ENCODE data around the gene NT5M. TPM values are rescaled to one million over a fixed set of nuclear protein-coding genes. Genes with fewer than 3 reads are reported as not detected.

Gene NT5M
- total RNA-seq, 1 experiment from 2014 or later, result 10.2 TPM

DNA sequence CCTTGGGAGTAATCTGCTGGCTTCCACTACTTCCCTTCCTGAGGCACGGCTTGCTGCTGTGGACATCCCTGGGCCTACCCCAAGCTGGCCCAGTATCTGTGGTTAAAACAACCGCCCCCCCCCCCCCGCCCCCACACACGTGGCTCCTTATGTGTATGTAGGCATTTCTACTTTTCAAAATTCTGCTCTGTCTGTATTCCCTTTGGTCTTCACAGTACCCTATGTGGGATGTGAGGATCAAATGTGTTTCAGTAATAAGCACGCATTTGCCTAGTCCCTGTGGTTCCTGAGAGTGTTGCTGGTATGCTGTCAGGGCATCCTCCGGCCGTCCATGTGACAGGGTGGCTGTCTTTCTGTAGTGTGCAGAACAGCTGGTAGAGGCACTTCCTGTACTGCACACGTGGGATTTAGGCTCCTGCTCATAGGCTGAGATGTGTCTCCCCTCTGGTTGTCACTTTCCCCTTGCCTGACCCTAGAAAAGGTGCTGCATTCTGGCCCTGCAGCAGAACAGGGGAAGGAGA lies 2.2 kb downstream of the NT5M start:
- Histone ChIP-seq H3K9me2 (ENCODE audit: insufficient read depth) (no peaks in the 10 kb centered on the region), H3K4me3 (replicated peaks in 1 of 2; ENCODE audit: low read depth in 1 of 2, low read length in 2 of 2) (no peak overlapping the region), H3K4me1 (ENCODE audit: control insufficient read depth in 1 of 2, insufficient read depth in 2 of 2, low read length in 2 of 2) (peaks cover 5 to 22% of the 10 kb centered on the region in 2 experiments), H2AFZ (ENCODE audit: low read depth, low read length, poor library complexity, severe bottlenecking) (no peak overlapping the region), H3K36me3 (ENCODE audit: control insufficient read depth in 1 of 2, insufficient read depth in 2 of 2, low read length in 2 of 2) (no peaks in the 10 kb centered on the region), H3K27me3 (ENCODE audit: insufficient read depth, low read length) (no peaks in the 10 kb centered on the region), H4K20me1 (ENCODE audit: insufficient read depth) (no peaks in the 10 kb centered on the region), H3K27ac (ENCODE audit: low read depth, low read length) (no peak overlapping the region), H3K9ac (ENCODE audit: low read length) (no peak overlapping the region), H3K4me2 (ENCODE audit: low read length) (no peak overlapping the region), H3K9me3 (ENCODE audit: control insufficient read depth in 1 of 2, insufficient read depth in 1 of 2, low read depth in 1 of 2, low read length in 2 of 2) (no peaks in the 10 kb centered on the region), H3K79me2 (ENCODE audit: insufficient read depth, low read length) (peaks cover 7% of the 10 kb centered on the region; the same call in 1 of the 2 replicates)
- no peak for ATAC-seq
- POLR2A ChIA-PET, result no interaction called here
- intact Hi-C loops (cut with micrococcal nuclease), result no loop called here
- RAD21 ChIA-PET (ENCODE audit: low non-redundant PET in 1 of 2, low total read pairs in 2 of 2, uncharacterized antibody in 2 of 2, unreplicated experiment in 2 of 2), result no interaction called here
- no peak for DNase-seq (ENCODE audit: low read depth, low spot score)
- CTCF ChIA-PET, result no interaction called here
- no TSS peak for BruUV-seq (replicated peaks)
- TF ChIP-seq, protein P1, sequence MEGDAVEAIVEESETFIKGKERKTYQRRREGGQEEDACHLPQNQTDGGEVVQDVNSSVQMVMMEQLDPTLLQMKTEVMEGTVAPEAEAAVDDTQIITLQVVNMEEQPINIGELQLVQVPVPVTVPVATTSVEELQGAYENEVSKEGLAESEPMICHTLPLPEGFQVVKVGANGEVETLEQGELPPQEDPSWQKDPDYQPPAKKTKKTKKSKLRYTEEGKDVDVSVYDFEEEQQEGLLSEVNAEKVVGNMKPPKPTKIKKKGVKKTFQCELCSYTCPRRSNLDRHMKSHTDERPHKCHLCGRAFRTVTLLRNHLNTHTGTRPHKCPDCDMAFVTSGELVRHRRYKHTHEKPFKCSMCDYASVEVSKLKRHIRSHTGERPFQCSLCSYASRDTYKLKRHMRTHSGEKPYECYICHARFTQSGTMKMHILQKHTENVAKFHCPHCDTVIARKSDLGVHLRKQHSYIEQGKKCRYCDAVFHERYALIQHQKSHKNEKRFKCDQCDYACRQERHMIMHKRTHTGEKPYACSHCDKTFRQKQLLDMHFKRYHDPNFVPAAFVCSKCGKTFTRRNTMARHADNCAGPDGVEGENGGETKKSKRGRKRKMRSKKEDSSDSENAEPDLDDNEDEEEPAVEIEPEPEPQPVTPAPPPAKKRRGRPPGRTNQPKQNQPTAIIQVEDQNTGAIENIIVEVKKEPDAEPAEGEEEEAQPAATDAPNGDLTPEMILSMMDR (IDR thresholded peaks at IDR 0.05 in 2 of 3, conservative IDR thresholded peaks at IDR 0.05 in 1 of 3; ENCODE audit: borderline replicate concordance in 1 of 3, insufficient read depth in 1 of 3, low read depth in 2 of 3, low read length in 2 of 3), result no peak
- no peak for TF ChIP-seq ZFX (IDR thresholded peaks at IDR 0.05)
- no peak for TF ChIP-seq POLR2AphosphoS5 (IDR thresholded peaks at IDR 0.05; ENCODE audit: low read depth, low read length)
- TF ChIP-seq SP1 (IDR thresholded peaks at IDR 0.05; ENCODE audit: low read depth), result no peak
- TF ChIP-seq, protein P2, sequence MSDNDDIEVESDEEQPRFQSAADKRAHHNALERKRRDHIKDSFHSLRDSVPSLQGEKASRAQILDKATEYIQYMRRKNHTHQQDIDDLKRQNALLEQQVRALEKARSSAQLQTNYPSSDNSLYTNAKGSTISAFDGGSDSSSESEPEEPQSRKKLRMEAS (IDR thresholded peaks at IDR 0.05), result no peak
- TF ChIP-seq CEBPB (IDR thresholded peaks at IDR 0.05; ENCODE audit: low read depth), result no peak

GRCh38 chr17:17309356-17309755 lies 6.2 kb downstream of the NT5M start:
- no peaks in the 10 kb centered on the region for H3K79me2 ChIP-seq (ENCODE audit: insufficient read depth, low read length)
- H3K4me3 ChIP-seq (replicated peaks in 1 of 2; ENCODE audit: low read depth in 1 of 2, low read length in 2 of 2), result no peak overlapping the region
- H3K9ac ChIP-seq (ENCODE audit: low read length), result no peak overlapping the region
- H3K9me3 ChIP-seq (ENCODE audit: control insufficient read depth in 1 of 2, insufficient read depth in 1 of 2, low read depth in 1 of 2, low read length in 2 of 2), result no peaks in the 10 kb centered on the region
- RAD21 ChIA-PET (ENCODE audit: low non-redundant PET in 1 of 2, low total read pairs in 2 of 2, uncharacterized antibody in 2 of 2, unreplicated experiment in 2 of 2), result no interaction called here
- no peaks in the 10 kb centered on the region for H3K36me3 ChIP-seq (ENCODE audit: control insufficient read depth in 1 of 2, insufficient read depth in 2 of 2, low read length in 2 of 2)
- ATAC-seq, result no peak
- H2AFZ ChIP-seq (ENCODE audit: low read depth, low read length, poor library complexity, severe bottlenecking), result no peak overlapping the region
- H3K27ac ChIP-seq (ENCODE audit: low read depth, low read length), result no peak overlapping the region
- H3K4me2 ChIP-seq (ENCODE audit: low read length), result no peak overlapping the region
- H3K4me1 ChIP-seq (ENCODE audit: control insufficient read depth in 1 of 2, insufficient read depth in 2 of 2, low read length in 2 of 2), result peaks cover 0 to 13% of the 10 kb centered on the region in 2 experiments; a peak in 2 of 4 replicates
- intact Hi-C loops (cut with micrococcal nuclease), result no loop called here
- CTCF ChIA-PET, result no interaction called here
- BruUV-seq (replicated peaks), result no TSS peak
- POLR2A ChIA-PET, result no interaction called here
- H3K27me3 ChIP-seq (ENCODE audit: insufficient read depth, low read length), result no peaks in the 10 kb centered on the region
- DNase-seq (ENCODE audit: low read depth, low spot score), result no peak
- no peaks in the 10 kb centered on the region for H3K9me2 ChIP-seq (ENCODE audit: insufficient read depth)
- H4K20me1 ChIP-seq (ENCODE audit: insufficient read depth), result no peaks in the 10 kb centered on the region
- TF ChIP-seq, protein P1 (IDR thresholded peaks at IDR 0.05 in 2 of 3, conservative IDR thresholded peaks at IDR 0.05 in 1 of 3; ENCODE audit: borderline replicate concordance in 1 of 3, insufficient read depth in 1 of 3, low read depth in 2 of 3, low read length in 2 of 3), result no peak
- TF ChIP-seq SP1 (IDR thresholded peaks at IDR 0.05; ENCODE audit: low read depth) (no peak), CEBPB (IDR thresholded peaks at IDR 0.05; ENCODE audit: low read depth) (no peak), POLR2AphosphoS5 (IDR thresholded peaks at IDR 0.05; ENCODE audit: low read depth, low read length) (no peak), ZFX (IDR thresholded peaks at IDR 0.05) (no peak), SRF (IDR thresholded peaks at IDR 0.05; ENCODE audit: low read depth) (no peak), RAD21 (IDR thresholded peaks at IDR 0.05; ENCODE audit: low read depth) (no peak), EGR1 (IDR thresholded peaks at IDR 0.05; ENCODE audit: low read depth) (no peak), EZH2 (IDR thresholded peaks at IDR 0.05) (no peak), EZH2phosphoT487 (IDR thresholded peaks at IDR 0.05; ENCODE audit: borderline replicate concordance) (no peak)
- TF ChIP-seq, protein P2 (IDR thresholded peaks at IDR 0.05), result no peak
- TF ChIP-seq, protein P3, sequence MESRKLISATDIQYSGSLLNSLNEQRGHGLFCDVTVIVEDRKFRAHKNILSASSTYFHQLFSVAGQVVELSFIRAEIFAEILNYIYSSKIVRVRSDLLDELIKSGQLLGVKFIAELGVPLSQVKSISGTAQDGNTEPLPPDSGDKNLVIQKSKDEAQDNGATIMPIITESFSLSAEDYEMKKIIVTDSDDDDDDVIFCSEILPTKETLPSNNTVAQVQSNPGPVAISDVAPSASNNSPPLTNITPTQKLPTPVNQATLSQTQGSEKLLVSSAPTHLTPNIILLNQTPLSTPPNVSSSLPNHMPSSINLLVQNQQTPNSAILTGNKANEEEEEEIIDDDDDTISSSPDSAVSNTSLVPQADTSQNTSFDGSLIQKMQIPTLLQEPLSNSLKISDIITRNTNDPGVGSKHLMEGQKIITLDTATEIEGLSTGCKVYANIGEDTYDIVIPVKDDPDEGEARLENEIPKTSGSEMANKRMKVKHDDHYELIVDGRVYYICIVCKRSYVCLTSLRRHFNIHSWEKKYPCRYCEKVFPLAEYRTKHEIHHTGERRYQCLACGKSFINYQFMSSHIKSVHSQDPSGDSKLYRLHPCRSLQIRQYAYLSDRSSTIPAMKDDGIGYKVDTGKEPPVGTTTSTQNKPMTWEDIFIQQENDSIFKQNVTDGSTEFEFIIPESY (IDR thresholded peaks at IDR 0.05; ENCODE audit: extremely low read depth, insufficient replicate concordance, low read length), result no peak
